Measurements from ENCODE around the gene SLC25A27. TPM values are rescaled to one million over a fixed set of nuclear protein-coding genes. Genes with fewer than 3 reads are reported as not detected.
A peak's percentile ranks its signal among the peaks of the same experiment; 100 is the strongest.

SLC25A27 gene
- total and polyA plus RNA-seq, 10 donors: 4.3 to 17.8 (median 10.3) TPM

GRCh38 chr6:46648869-46649492, 3.8 kb upstream of the SLC25A27 start:
- no peak for DNase-seq
- H3K36me3 ChIP-seq: no peaks in the 10 kb centered on the region
- WGBS, 5 donors: 75 to 86% (median 79%) methylated on average over 5 of the region's 5 CpGs
- TF ChIP-seq POLR2A (IDR thresholded peaks at IDR 0.05) (no peak), POLR2AphosphoS5 (IDR thresholded peaks at IDR 0.05) (no peak), CTCF (IDR thresholded peaks at IDR 0.05 in 8 of 11, conservative IDR thresholded peaks at IDR 0.05 in 3 of 11) (no peak)
- H3K27ac ChIP-seq: no peak overlapping the region
- H3K9me3 ChIP-seq: no peaks in the 10 kb centered on the region
- intact Hi-C loops (cut with DNase I; ENCODE audit: low total_unique reads): no loop called here
- H3K4me1 ChIP-seq: peaks cover 0 to 25% (median 13%) of the 10 kb centered on the region in 6 donors
- peaks cover 0 to 36% (median 9%) of the 10 kb centered on the region in 7 donors for H3K27me3 ChIP-seq (replicated peaks in 1 of 7)
- no peak overlapping the region for H3K4me3 ChIP-seq

GRCh38 chr6:46651006-46651405, 1.8 kb upstream of the SLC25A27 start:
- no peak overlapping the region for H3K27ac ChIP-seq
- intact Hi-C loops (cut with DNase I; ENCODE audit: low total_unique reads): no loop called here
- 91 to 95% (median 93%) methylated on average over 1 of the region's 1 CpG for WGBS, 5 donors
- DNase-seq: no peak
- no peaks in the 10 kb centered on the region for H3K36me3 ChIP-seq
- H3K4me3 ChIP-seq: no peak overlapping the region
- H3K27me3 ChIP-seq (replicated peaks in 1 of 7): peaks cover 0 to 46% (median 9%) of the 10 kb centered on the region in 7 donors
- TF ChIP-seq POLR2AphosphoS5 (IDR thresholded peaks at IDR 0.05): no peak
- no peak for TF ChIP-seq POLR2A (IDR thresholded peaks at IDR 0.05)
- TF ChIP-seq CTCF (IDR thresholded peaks at IDR 0.05 in 8 of 11, conservative IDR thresholded peaks at IDR 0.05 in 3 of 11): no peak
- peaks cover 0 to 30% (median 13%) of the 10 kb centered on the region in 6 donors for H3K4me1 ChIP-seq
- H3K9me3 ChIP-seq: no peaks in the 10 kb centered on the region

- Histone ChIP-seq H3K9me3 (no peaks in the 10 kb centered on the region), H3K27ac (no peak overlapping the region), H3K4me3 (peak overlapping the region; percentile 63 to 97 (median 84)), H3K4me1 (peaks cover 0 to 30% (median 13%) of the 10 kb centered on the region in 6 donors), H3K27me3 (replicated peaks in 1 of 7) (peaks cover 0 to 46% (median 9%) of the 10 kb centered on the region in 7 donors), H3K36me3 (no peaks in the 10 kb centered on the region)
- WGBS, 5 donors: 28 to 42% (median 32%) methylated on average over 8 of the region's 8 CpGs
- intact Hi-C loops (cut with DNase I; ENCODE audit: low total_unique reads): no loop called here
- TF ChIP-seq CTCF (IDR thresholded peaks at IDR 0.05 in 8 of 11, conservative IDR thresholded peaks at IDR 0.05 in 3 of 11) (no peak), POLR2AphosphoS5 (IDR thresholded peaks at IDR 0.05) (no peak), POLR2A (IDR thresholded peaks at IDR 0.05) (no peak)
- no peak for DNase-seq
These were observed 959 bp upstream of the SLC25A27 start for GRCh38 chr6:46651816-46652215.

DNA sequence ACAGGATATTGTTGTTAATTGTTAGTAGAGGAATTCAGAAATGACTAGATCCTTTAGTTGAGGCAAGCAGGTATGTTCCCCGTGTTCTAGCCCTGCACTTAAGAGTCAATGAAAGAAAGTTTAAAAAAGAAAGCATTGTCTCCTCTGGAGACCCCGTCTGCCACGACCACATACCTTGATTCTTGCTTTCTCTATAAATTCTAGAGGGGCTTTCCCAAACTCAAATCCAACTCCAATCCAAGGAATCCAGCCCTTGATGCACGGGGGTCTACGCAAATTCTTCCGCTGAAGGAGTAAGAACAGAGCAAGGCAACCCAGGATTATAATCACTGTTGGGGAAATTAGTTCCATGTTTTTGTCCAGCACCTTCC, 558 bp upstream of the SLC25A27 start:
- no peak for TF ChIP-seq CTCF (IDR thresholded peaks at IDR 0.05 in 8 of 11, conservative IDR thresholded peaks at IDR 0.05 in 3 of 11)
- no peak for TF ChIP-seq POLR2A (IDR thresholded peaks at IDR 0.05)
- TF ChIP-seq POLR2AphosphoS5 (IDR thresholded peaks at IDR 0.05): no peak
- H3K27me3 ChIP-seq (replicated peaks in 1 of 7): peaks cover 0 to 46% (median 9%) of the 10 kb centered on the region in 7 donors
- H3K27ac ChIP-seq: peak overlapping the region in 4 of 8 donors; percentile 76 to 83 (median 81)
- WGBS, 5 donors: 2 to 4% (median 3%) methylated on average over 6 of the region's 6 CpGs
- intact Hi-C loops (cut with DNase I; ENCODE audit: low total_unique reads): no loop called here
- H3K4me1 ChIP-seq: peaks cover 0 to 30% (median 13%) of the 10 kb centered on the region in 6 donors
- DNase-seq: no peak
- H3K36me3 ChIP-seq: no peaks in the 10 kb centered on the region
- peak overlapping the region; percentile 63 to 97 (median 84) for H3K4me3 ChIP-seq
- H3K9me3 ChIP-seq: no peaks in the 10 kb centered on the region
